WTC11 (cell line): Measurements from ENCODE around the gene OR52M1.

Experiments
- CTCF ChIP-seq: fragments of 200-600 bp; IDR thresholded peaks from 2 replicates; pipeline ENCODE4 v1.8.0; 2022; ENCODE audit warnings: antibody characterized with exemption
- MAX ChIP-seq: sonication (generic); formaldehyde crosslinking; IDR thresholded peaks from 2 replicates; pipeline ENCODE4 v1.8.0; 2022; ENCODE audit warnings: mild to moderate bottlenecking, missing genetic modification reagents
- MLX ChIP-seq: sonication (generic); formaldehyde crosslinking; IDR thresholded peaks from 2 replicates; pipeline ENCODE4 v1.8.1; 2023; ENCODE audit warnings: mild to moderate bottlenecking, missing genetic modification reagents, moderate library complexity
- SMAD3 ChIP-seq: sonication (generic); formaldehyde crosslinking; IDR thresholded peaks from 2 replicates; pipeline ENCODE4 v1.8.0; 2022; ENCODE audit warnings: missing genetic modification reagents, mild to moderate bottlenecking, borderline replicate concordance
- SP1 ChIP-seq: sonication (generic); formaldehyde crosslinking; conservative IDR thresholded peaks from 2 replicates; pipeline ENCODE4 v1.8.1; 2022; ENCODE audit warnings: missing genetic modification reagents
- TP53 ChIP-seq: sonication (generic); formaldehyde crosslinking; IDR thresholded peaks from 2 replicates; pipeline ENCODE4 v1.8.1; 2023; ENCODE audit warnings: mild to moderate bottlenecking, missing genetic modification reagents
- USF2 ChIP-seq: sonication (generic); formaldehyde crosslinking; IDR thresholded peaks from 2 replicates; pipeline ENCODE4 v1.8.1; 2023; ENCODE audit warnings: mild to moderate bottlenecking, missing genetic modification reagents, moderate library complexity

GRCh38 chr11:4522752-4523151, 22.2 kb upstream of the OR52M1 start:
- TF ChIP-seq CTCF = no peak
- TF ChIP-seq MAX (CRISPR knock-in tag) = no peak
- no peak for TF ChIP-seq SP1 (CRISPR knock-in tag)
- TF ChIP-seq TP53 (CRISPR knock-in tag) = no peak
- TF ChIP-seq MLX = no peak
- no peak for TF ChIP-seq USF2 (CRISPR knock-in tag)
- TF ChIP-seq SMAD3 (CRISPR knock-in tag) = no peak
